Left forelimb (tissue), 1 donor: ENCODE data around the gene EIF1.
"Not testable (repeated sequence)": the region's sequence is repeated elsewhere in the genome, so short reads cannot be mapped to it uniquely, and the experiment has no call there.

ENCODE experiments used
- DNase-seq: peaks from one replicate; pipeline ENCODE4 v3.0.0-alpha.2; 2018; ENCODE audit warnings: low spot score

EIF1 gene

DNA sequence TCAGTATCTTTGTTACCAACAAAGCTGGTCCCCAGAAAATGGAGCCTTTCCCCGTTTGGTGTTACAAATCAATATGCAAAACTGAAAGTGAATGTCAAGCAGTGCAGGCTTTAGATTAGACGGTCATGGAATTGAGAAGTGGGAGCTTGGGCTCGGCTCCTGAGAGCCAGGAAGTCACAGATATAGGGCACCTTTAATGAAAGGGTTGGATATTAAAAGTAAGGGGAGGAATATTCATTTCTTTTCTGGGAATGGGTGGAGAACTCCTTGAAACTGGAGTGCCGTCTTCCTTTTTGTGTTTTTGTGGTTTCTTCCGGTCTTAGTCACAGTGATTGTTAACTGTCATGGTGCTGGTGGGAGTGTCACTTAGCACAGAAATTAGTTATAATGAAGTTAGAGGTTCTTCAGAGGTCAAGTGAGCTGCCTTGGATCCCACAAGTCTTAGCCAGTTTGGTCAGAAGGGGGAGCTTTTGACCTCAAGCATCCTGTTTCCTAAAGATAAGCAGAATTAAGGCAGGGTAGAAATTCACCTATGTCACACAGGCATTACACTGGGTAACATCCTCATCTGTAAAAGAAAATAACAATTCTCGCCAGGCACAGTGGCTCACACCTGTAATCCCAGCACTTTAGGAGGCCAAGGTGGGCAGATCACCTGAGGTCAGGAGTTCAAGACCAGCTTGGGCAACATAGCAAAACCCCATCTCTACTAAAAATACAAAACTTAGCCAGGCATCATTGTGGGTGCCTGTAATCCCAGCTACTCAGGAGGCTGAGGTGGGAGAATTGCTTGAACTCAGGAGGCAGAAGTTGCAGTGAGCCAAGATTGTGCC, 9.6 kb upstream of the EIF1 start:
- DNase-seq, result no peak

GRCh38 chr17:41679740-41680425, 8.8 kb upstream of the EIF1 start:
- no peak for DNase-seq

GRCh38 chr17:41680426-41681040, 8.2 kb upstream of the EIF1 start:
- DNase-seq, result no peak

- no peak for DNase-seq
These were observed 6.9 kb upstream of the EIF1 start for GRCh38 chr17:41681776-41682175.

DNA sequence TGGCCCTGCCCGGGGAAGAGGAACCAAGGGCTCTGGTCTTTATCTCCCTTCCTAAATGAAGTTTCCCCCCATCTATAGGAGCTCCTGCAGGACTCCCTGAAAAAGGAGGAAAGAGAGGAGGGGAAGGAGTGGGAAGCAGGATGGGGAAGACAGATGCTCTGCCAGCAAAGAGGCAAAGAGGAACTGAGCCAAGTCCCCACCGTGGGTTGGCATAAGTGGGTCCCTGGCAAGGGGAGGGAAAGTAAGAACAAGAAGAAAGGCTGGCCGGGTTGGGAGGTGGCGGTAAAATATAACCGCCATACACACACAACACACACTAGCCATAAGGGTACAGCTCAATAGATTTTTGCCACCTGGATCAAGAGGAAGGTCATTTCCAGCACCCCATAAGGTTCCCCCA, 6.1 kb upstream of the EIF1 start:
- no peak for DNase-seq

GRCh38 chr17:41683441-41684007, 5.2 kb upstream of the EIF1 start:
- DNase-seq, result no peak

GRCh38 chr17:41684035-41684434, 4.7 kb upstream of the EIF1 start:
- no peak for DNase-seq

DNA sequence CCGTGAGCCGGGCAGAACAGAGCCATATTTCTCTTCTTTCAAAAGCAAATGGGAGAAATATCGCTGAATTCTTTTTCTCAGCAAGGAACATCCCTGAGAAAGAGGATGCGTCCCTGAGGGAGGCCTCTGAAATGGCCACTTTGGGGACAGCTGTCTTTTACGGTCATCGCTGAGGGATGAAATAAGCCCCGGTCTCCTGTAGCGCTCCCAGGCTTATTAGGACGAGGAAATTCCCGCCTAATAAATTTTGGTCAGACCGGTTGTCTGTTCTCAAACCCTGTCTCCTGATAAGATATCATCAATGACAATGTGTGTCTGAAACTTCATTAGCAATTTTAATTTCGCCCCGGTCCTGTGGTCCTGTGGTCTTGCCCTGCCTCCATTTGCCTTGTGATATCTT, 2.9 kb upstream of the EIF1 start:
- not testable (repeated sequence) for DNase-seq

GRCh38 chr17:41686281-41686680, 2.4 kb upstream of the EIF1 start:
- DNase-seq, result no peak

GRCh38 chr17:41687828-41688640, 651 bp upstream of the EIF1 start:
- DNase-seq, result no peak

DNA sequence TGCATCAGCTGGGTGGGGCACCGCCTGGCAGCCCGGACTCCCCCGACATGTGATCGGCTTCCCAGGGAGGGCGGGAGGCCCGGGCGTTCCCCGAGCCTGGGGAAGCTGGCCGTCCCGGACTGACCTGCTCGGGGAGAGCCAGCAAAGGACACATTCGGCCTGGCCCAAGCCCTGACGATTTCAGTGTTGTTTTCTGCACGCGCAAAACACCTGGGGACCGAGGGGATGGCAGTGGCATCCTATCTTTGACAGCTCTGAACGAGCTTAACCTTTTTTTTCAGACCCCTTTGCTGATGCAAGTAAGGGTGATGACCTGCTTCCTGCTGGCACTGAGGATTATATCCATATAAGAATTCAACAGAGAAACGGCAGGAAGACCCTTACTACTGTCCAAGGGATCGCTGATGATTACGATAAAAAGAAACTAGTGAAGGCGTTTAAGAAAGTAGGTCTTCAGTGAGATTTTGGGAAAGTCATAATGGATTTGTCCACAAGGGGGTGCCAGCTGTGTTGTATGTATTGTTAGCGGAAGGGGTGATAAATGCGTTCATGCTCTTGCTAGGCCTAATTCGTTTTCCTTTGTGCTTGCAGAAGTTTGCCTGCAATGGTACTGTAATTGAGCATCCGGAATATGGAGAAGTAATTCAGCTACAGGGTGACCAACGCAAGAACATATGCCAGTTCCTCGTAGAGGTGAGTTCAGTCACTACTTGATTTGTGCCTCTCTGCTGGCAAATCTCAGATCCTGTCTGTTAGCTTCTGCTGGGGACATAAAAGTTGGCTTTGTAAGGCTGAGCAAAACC, 1.0 kb downstream of the EIF1 start:
- DNase-seq, result no peak

DNA sequence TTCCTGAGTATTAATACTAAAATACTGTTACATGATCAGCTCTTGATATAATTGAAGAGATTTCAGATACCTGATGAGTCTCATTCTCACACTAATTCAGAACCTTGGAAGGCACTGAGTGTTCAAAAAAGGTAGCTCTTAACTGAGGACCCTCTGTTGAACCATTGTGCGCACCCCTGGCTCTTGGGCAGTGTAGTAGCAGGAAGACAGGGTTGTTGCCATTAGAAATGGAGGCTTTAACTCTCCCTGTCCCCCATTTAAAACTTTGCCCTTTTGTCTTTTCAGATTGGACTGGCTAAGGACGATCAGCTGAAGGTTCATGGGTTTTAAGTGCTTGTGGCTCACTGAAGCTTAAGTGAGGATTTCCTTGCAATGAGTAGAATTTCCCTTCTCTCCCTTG, 1.8 kb downstream of the EIF1 start:
- no peak for DNase-seq

DNA sequence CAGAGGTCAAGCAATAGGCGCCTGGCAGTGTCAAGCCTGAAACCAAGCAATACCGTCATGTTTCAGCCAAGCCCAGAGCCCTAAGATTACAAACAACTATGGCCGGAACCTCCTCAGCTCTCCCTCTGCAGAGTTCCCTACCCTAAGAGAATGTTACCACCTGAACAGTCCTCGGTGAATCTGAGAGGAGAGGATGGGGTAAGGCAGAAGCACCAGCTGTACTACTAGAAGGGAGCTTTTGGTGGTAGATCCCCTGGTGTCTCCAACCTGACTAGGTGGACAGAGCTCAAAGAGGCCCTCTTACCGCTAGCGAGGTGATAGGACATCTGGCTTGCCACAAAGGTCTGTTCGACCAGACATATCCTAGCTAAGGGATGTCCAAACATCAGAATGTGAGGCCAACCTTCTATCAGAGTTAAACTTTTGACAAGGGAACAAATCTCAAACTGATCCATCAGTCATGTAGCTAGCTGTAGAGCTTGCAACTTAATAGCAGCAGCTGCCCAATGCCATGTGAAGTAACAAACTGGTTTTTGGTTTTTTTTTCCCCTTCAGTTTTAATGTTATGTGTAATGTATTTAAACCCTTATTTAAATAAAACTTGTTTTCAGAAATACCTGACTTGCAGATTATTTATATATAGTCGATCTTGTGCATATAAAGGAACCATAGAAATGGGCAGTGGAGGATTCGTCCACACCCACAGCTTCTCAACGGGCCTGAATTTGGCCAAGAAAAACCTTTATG, 2.5 kb downstream of the EIF1 start:
- DNase-seq, result no peak

GRCh38 chr17:41692722-41693521, 4.2 kb downstream of the EIF1 start:
- no peak for DNase-seq

DNA sequence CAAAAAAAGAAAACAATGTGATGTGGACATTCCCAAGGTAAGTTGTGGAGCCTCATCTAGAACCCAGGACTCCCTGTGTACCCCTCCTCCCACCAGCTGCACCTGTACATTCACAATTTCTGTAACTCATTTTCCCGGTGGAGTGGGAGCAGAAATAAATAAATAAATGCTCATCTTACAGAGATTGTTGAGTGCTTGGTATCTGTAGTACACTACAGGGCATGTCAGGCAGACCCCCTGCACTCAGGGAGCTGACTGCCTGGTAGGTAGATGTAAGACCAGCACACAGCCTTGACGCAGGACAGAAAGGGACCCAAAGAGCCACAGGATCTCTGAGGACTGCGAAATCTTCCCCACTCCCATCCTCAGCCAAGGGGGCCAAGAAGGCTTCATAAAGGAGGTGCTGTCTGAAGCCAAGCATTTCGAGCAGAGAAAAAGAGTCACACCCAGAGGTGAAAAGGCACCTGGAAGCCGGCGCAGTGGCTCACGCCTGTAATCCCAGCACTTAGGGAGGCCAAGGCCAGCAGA, 6.5 kb downstream of the EIF1 start:
- no peak for DNase-seq

DNA sequence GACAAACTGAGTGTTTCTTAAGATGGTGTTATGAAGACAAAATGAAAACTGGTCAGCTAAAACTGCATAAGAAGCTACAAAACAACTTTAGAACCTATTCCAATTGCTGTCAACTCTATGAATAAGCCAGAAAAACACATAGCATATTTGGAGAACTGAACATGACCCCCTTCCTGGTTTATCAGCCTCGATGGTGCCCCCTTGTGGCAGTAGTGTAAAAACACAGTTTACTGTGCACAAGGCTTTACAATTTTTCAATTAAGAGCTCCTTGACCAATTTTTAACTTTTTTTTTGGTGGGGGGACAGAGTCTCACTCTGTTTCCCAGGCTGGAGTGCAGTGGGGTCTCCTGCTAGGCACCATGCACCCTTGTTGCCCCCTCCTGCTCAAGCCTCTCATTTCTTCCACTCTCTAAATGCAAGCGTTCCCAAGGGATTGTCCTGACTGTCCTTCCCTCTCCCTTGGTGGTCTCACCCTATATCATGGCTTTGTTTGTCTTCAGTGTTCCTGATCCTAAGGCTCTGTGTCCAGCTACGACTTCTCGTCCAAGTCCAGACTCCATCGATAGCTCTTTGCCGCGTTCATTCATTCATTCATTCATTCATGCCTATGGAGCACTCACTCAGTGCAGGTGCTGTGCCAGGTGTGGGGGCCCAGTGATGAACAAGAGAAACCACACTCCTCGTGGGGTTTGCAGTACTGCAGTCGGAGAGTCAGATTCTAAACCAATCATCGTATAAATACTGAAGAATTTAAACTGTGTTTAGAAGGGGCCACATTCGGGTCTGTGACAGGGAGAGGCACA, 7.5 kb downstream of the EIF1 start:
- no peak for DNase-seq

DNA sequence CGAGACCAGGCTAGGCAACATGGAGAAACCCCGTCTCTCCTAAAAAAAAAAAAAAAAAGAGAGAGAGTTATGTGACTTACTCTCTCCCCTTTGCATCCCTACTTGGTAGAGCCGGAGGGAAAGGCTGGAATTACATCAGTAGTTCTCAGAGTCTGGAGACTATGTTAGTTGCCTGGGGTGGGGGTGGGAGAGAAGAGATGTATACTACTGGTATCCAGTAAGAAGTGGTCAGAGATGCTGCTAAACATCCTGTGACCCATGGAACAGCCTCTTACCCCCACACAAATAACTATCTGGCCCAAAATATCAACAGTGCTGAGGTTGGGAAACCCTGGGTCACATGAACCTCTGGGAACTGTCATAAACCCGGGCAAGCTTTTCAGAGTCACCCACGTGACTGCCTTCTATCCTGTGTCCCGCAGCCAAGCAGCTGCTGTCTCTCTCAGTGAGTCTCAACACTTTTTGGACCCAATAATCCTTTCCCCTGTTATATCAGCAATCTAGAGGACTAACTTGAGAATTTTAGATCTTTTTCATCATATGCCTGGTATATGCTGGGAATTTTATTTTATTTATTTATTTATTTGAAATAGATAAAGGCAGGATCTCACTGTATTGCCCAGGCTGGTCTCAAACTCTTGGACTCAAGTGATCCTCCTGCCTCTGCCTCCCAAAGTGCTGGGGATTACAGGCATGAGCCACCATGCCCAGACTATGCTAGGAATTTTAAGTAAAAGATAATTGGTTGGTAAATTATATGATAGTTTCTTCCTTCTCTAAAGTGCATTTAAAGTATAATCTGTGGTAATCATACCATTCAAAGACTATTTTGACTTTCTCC, 8.7 kb downstream of the EIF1 start:
- no peak for DNase-seq
